MM.1S (cell line): ENCODE data around the gene PCBP2.

ENCODE experiments used
- CTCF ChIP-seq: fragments of 300-600 bp; sonication (generic); IDR thresholded peaks from 2 replicates; pipeline ENCODE4 v1.5.1; 2016; ENCODE audit warnings: antibody characterized with exemption, low read length, mixed read lengths
- EZH2 ChIP-seq: fragments of 300-600 bp; sonication (generic); optimal IDR thresholded peaks from 2 replicates; pipeline ENCODE3; 2017; ENCODE audit warnings: low read depth, mild to moderate bottlenecking, antibody characterized with exemption, low read length, mixed read lengths
- EZH2phosphoT487 ChIP-seq: fragments of 300-600 bp; sonication (generic); IDR thresholded peaks from 2 replicates; pipeline ENCODE4 v1.6.1; 2018; ENCODE audit warnings: antibody characterized with exemption, low read length

- TF ChIP-seq EZH2 (no peak), CTCF (no peak), EZH2phosphoT487 (no peak)
These were observed 53.2 kb downstream of the PCBP2 start for GRCh38 chr12:53505086-53505485.
